Heart right ventricle (tissue), 16 donors: Measurements from ENCODE around the gene PLA2G4E. TPM values are rescaled to one million over a fixed set of nuclear protein-coding genes. Genes with fewer than 3 reads are reported as not detected.
A peak's percentile ranks its signal among the peaks of the same experiment; 100 is the strongest.

Experiments used
- ATAC-seq, 8 donors: fragments of 200-7000 bp; cut with Tn5 transposase; one replicate each; pipeline ENCODE4 v1.9.1; 2020; ENCODE audit warnings: mild to moderate bottlenecking in 8 of 8, moderate library complexity in 8 of 8, moderate number of reproducible peaks in 1 of 8
- DNase-seq, 2 donors: peaks; one replicate each; pipeline ENCODE4 v3.0.0-alpha.2; 2020
- H3K27ac ChIP-seq, 10 donors: fragments of 200-600 bp; sonication (generic) in 2 of 10; one replicate each; pipeline versions ENCODE4 v1.5.0 to v1.8.0; 2020 to 2022; ENCODE audit warnings: mild to moderate bottlenecking in 3 of 10
- H3K27me3 ChIP-seq, 7 donors: fragments of 200-600 bp; one replicate each; pipeline ENCODE4 v1.8.0; 2021 to 2022; ENCODE audit warnings: mild to moderate bottlenecking in 2 of 7
- H3K36me3 ChIP-seq, 9 donors: fragments of 200-600 bp; sonication (generic) in 1 of 9; one replicate each; pipeline versions ENCODE4 v1.5.0 to v1.8.0; 2020 to 2022; ENCODE audit warnings: mild to moderate bottlenecking in 2 of 9
- H3K4me1 ChIP-seq, 9 donors: fragments of 200-600 bp; sonication (generic) in 1 of 9; one replicate each; pipeline versions ENCODE4 v1.5.0 to v1.8.0; 2020 to 2022; ENCODE audit warnings: mild to moderate bottlenecking in 4 of 9
- H3K4me3 ChIP-seq, 10 donors: fragments of 200-600 bp; sonication (generic) in 2 of 10; one replicate each; pipeline versions ENCODE4 v1.5.0 to v1.8.0; 2020 to 2022; ENCODE audit warnings: mild to moderate bottlenecking in 7 of 10, moderate library complexity in 2 of 10
- H3K9me3 ChIP-seq, 11 donors: fragments of 200-600 bp in 10 of 11; sonication (generic) in 2 of 11; one replicate each; pipeline versions ENCODE4 v1.5.0 to v1.8.0; 2013 to 2022; ENCODE audit warnings: mild to moderate bottlenecking in 2 of 11, control low read depth in 1 of 11, moderate library complexity in 1 of 11
- WGBS, 2 donors: extraction: QIAGEN DNeasy Blood & Tissue Kit; methylation state at CpG; one replicate each; pipeline ENCODE4 v1.1.7; 2013; ENCODE audit warnings: inconsistent platforms in 1 of 2; 5-methylcytosine and 5-hydroxymethylcytosine counted together
- intact Hi-C, 10 donors: fragments of 100-400 bp; cut with DNase I; formaldehyde crosslinking; loops; one replicate each; pipeline versions ENCODE4 v1.11.1 to v1.14.2; 2022
- polyA plus RNA-seq, 2 donors: library from polyadenylated mRNA; stranded (reverse); fragments of 200-250 nt; gene quantifications; one replicate each; pipeline ENCODE4 v1.2.3, GENCODE V29; 2013
- total RNA-seq, 10 donors: library from RNA; stranded (reverse); fragmentation: NEBNext Ultra II Directional in 3 of 10; extraction: Animal tissue kit (Norgen Biotek cat#: 25700) in 3 of 10; gene quantifications; one replicate each; pipeline versions ENCODE4 v1.2.1 to v1.2.4, GENCODE V29; 2021 to 2023
- TF ChIP-seq, protein P1 (sequence below), 9 donors: fragments of 200-600 bp; sonication (generic) in 2 of 9; IDR thresholded peaks; one replicate each; pipeline versions ENCODE4 v1.5.0 to v1.8.0; 2021 to 2022; ENCODE audit warnings: antibody characterized with exemption in 9 of 9, mild to moderate bottlenecking in 5 of 9, moderate library complexity in 1 of 9
- donor health status: Arrhythmogenic right ventricular cardiomyopathy.
- donor health status: ischemic (EF 13 %, LVEDD 7.1; RV severe dilation, severe dysfunction).
- donor health status: healthy with polysubstance abuse.
- donor health status: DM: no; HTN: yes; CAD: no.
- donor health status: DM: no; HTN: no; CAD: no.
- donor health status: ischemic (EF 25% LVEDD 6.9; RV normal size, moderate dysfunction).
- donor health status: ischemic (EF 25% LVEDD 5.7; RV mildly dilated, moderate dysfunction).
- donor health status: healthy.
- donor health status: DM: yes; HTN: yes; CAD: no.
- donor health status: Ischemic cardiomyopathy.
- donor health status: ischemic (EF 35%, LVEDD 5.7; RV mildly dilated, moderate dysfunction).
- donor health status: nonischemic (EF 11% LVEDD 7.7; RV severe dilation, severe dysfunction).
- donor health status: DM: yes; HTN: yes; CAD: no.
- donor health status: PGD.
- donor health status: ischemic (EF 29% LVEDD 5.4; RV normal size, mild dysfunction).
- donor health status: nonischemic (EF 23%, LVEDD 6.1; RV moderate dilation, normal function).

PLA2G4E gene
- total and polyA plus RNA-seq, 12 donors, result 0.05 to 0.79 (median 0.07) TPM; not detected in 7

DNA sequence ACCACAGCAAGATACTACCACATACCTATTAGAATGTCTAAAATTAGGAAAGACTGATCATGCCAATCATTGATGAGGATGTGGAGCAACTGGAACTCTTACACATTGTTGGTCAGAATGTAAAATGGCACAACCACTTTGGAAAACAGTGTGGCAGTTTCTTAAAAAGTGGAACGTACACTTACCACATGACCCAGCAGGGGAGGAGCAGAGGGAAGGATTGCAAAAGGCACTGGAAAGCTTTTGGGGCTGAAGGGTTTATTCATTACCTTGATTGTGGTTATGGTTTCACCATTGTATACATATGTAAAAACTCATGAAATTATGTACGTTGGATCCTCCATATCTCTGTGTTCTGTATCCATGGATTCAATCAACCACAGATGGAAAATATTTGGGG, 45.2 kb downstream of the PLA2G4E start:
- WGBS, 2 donors, result 66 to 82% methylated on average over 2 of the region's 2 CpGs
- intact Hi-C loops, result loop anchor here in 5 of 10 donors (10.0 kb wide), 4 partner anchors 61 to 201 kb away; partner anchors contain the start of genes JMJD7 (in 3 of the 5) and MAPKBP1 (in 1 of the 5)

DNA sequence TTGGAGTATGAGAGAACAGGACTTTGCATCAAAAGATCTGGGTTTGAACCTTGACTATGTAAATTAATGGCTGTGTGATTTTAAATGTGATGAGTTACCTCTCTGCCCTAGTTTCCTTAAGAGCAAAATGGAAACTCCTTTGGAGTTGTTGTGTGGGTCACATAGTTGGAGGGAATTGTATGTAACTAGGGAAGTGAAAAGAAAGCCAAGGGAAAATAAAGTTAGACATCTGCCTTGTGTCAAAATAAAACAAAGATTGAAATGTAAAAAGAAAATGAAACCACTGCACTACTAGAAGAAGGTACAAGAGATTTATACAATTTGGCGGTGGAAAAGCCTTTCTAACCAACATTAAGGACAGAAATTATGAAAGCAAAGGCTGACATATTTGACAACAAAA, 46.8 kb downstream of the PLA2G4E start:
- no peaks in the 10 kb centered on the region for H3K36me3 ChIP-seq
- WGBS, 2 donors, result 92 to 100% methylated on average over 1 of the region's 1 CpG
- no peak overlapping the region for H3K4me3 ChIP-seq
- intact Hi-C loops, result loop anchor here in 8 of 10 donors (5.0 to 10.0 kb wide), 9 partner anchors 42 to 202 kb away; partner anchors contain the start of genes JMJD7 (in 5 of the 8) and MAPKBP1 (in 2 of the 8)
- no peaks in the 10 kb centered on the region for H3K9me3 ChIP-seq
- H3K27ac ChIP-seq, result no peak overlapping the region
- ATAC-seq (no peak), DNase-seq (no peak)
- H3K4me1 ChIP-seq, result peaks cover 0 to 33% (median 24%) of the 10 kb centered on the region in 9 donors
- H3K27me3 ChIP-seq, result no peaks in the 10 kb centered on the region
- TF ChIP-seq, protein P1, sequence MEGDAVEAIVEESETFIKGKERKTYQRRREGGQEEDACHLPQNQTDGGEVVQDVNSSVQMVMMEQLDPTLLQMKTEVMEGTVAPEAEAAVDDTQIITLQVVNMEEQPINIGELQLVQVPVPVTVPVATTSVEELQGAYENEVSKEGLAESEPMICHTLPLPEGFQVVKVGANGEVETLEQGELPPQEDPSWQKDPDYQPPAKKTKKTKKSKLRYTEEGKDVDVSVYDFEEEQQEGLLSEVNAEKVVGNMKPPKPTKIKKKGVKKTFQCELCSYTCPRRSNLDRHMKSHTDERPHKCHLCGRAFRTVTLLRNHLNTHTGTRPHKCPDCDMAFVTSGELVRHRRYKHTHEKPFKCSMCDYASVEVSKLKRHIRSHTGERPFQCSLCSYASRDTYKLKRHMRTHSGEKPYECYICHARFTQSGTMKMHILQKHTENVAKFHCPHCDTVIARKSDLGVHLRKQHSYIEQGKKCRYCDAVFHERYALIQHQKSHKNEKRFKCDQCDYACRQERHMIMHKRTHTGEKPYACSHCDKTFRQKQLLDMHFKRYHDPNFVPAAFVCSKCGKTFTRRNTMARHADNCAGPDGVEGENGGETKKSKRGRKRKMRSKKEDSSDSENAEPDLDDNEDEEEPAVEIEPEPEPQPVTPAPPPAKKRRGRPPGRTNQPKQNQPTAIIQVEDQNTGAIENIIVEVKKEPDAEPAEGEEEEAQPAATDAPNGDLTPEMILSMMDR (IDR thresholded peaks at IDR 0.05), result no peak

More for the DNA sequence above, 45.2 kb downstream of the PLA2G4E start:
- no peaks in the 10 kb centered on the region for H3K9me3 ChIP-seq
- H3K36me3 ChIP-seq, result no peaks in the 10 kb centered on the region
- DNase-seq (no peak), ATAC-seq (no peak)
- no peak overlapping the region for H3K4me3 ChIP-seq
- peaks cover 0 to 31% (median 19%) of the 10 kb centered on the region in 9 donors for H3K4me1 ChIP-seq
- TF ChIP-seq, protein P1 (IDR thresholded peaks at IDR 0.05), result no peak
- H3K27ac ChIP-seq, result no peak overlapping the region
- H3K27me3 ChIP-seq, result no peaks in the 10 kb centered on the region

DNA sequence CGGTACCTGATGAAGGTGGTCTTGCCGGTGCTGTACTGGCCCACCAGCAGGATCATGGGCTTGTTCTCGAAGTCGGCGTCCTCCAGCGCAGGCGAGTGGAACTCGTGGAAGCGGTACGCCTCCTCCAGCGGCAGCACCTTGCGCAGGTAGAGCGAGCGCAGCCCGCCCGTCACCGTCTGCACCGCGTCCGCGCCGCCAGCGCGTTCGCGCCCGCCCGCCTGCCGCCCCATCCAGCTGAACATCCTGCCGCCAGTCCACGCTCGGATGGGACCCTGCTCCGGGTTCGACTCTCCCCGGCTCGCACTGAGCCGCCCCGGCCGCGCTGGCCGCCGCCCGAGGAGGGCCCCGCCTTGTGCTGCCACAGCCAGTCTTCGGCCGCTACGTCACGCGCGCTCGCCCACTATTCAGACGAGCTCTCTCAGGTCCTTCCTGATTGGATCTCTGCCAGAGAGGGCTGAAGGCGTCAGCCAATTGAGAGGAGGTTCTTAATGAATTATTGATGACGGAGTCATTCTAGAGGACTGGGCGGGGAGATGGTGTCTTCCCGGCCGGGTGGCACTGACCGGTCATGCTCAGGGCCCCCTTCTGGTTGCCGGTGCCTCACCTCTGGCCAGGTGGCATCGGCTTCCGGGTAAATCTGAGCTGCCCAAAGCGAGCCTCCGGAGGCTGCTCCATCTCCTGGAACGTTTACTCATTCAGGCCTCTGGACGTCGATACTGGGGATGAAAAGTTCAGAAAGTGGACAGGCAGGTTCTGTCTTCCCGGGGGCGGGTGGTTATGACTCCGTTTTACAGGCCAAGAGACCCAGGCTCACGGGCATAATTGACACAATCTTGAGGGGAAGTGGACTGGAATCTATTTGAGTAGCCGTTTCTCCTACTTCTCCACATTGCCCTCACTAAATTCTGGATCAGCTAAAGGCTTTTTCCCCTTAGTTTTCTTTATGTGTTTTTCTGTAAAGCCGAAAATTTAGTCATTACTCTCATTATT, 48.3 kb downstream of the PLA2G4E start, which contains the start of gene EHD4:
TSS of gene EHD4 (minus strand) at position 305 of the 990 bp plus-strand sequence. CDS start at position 242, 63 bp downstream.
- H3K4me1 ChIP-seq, result peaks cover 0 to 48% (median 38%) of the 10 kb centered on the region in 9 donors
- WGBS, 2 donors, result 2% methylated on average over 56 to 72 of the region's 72 CpGs
- peak within 1 kb of the TSS; percentile 57 to 99 (median 96) for H3K27ac ChIP-seq
- peak; percentile 93 to 97 (median 95) for ATAC-seq
- intact Hi-C loops, result loop anchor here in 8 of 10 donors (5.0 to 10.0 kb wide), 9 partner anchors 40 to 200 kb away; partner anchors contain the start of genes JMJD7 (in 5 of the 8) and MAPKBP1 (in 2 of the 8)
- DNase-seq, result peak; percentile 98 to 99
- H3K36me3 ChIP-seq, result no peaks in the 10 kb centered on the region
- peak within 1 kb of the TSS; percentile 90 to 98 (median 96) for H3K4me3 ChIP-seq
- no peaks in the 10 kb centered on the region for H3K27me3 ChIP-seq
- TF ChIP-seq, protein P1 (IDR thresholded peaks at IDR 0.05), result peak; percentile 15 to 75 (median 40)
- no peaks in the 10 kb centered on the region for H3K9me3 ChIP-seq

DNA sequence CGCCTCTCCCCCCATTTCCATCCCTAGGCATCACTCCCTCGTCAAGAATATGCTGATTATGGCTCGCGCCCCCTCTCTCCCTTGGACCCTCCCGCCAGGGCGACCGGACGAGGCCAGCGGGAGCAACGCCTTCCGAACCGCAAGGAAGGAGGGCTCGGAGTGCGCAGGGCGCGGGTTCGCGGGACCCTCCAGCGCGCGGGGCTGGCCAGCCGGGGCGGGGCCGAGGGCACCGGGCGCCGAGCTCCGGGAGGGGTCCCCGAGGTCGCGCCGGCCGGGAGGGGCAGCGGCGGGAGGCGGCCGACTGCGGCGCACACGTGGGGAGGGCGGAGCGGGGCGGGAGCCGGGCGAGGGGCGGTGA, 49.0 kb downstream of the PLA2G4E start:
- WGBS, 2 donors, result 0 to 1% methylated on average over 28 to 46 of the region's 46 CpGs
- no peaks in the 10 kb centered on the region for H3K9me3 ChIP-seq
- H3K27ac ChIP-seq, result peak overlapping the region; percentile 57 to 99 (median 96)
- TF ChIP-seq, protein P1 (IDR thresholded peaks at IDR 0.05), result no peak
- no peaks in the 10 kb centered on the region for H3K36me3 ChIP-seq
- H3K4me3 ChIP-seq, result peak overlapping the region; percentile 90 to 98 (median 96)
- no peaks in the 10 kb centered on the region for H3K27me3 ChIP-seq
- peaks cover 4 to 55% (median 45%) of the 10 kb centered on the region in 9 donors for H3K4me1 ChIP-seq
- ATAC-seq, result peak; percentile 4 to 59 (median 27)
- DNase-seq, result peak in 1 of 2 donors; percentile 42
- intact Hi-C loops, result loop anchor here in 8 of 10 donors (2.0 to 10.0 kb wide), 11 partner anchors 37 to 200 kb away; partner anchors contain the start of genes JMJD7 (in 5 of the 8) and MAPKBP1 (in 2 of the 8)
